NCI-H2081 treated with DMSO at 0.1 percent for 48 hours (cell line): ENCODE data around the gene APOC3.

Experiments
- DNase-seq: peaks from one replicate; lab custom pipeline; 2025; lab: John Stamatoyannopoulos, UW

The APOC3 gene

GRCh38 chr11:116807601-116808261, 22.0 kb upstream of the APOC3 start:
- no peak for DNase-seq

- DNase-seq, result no peak
Observed at GRCh38 chr11:116808262-116809175, 21.2 kb upstream of the APOC3 start.

- no peak for DNase-seq
Observed at GRCh38 chr11:116811194-116811593, 18.5 kb upstream of the APOC3 start.

- no peak for DNase-seq
Observed at GRCh38 chr11:116812109-116812508, 17.6 kb upstream of the APOC3 start.

GRCh38 chr11:116813170-116813569, 16.5 kb upstream of the APOC3 start:
- no peak for DNase-seq

- DNase-seq, result no peak
Observed at GRCh38 chr11:116813781-116814471, 15.8 kb upstream of the APOC3 start.

GRCh38 chr11:116814502-116814901, 15.2 kb upstream of the APOC3 start:
- no peak for DNase-seq

GRCh38 chr11:116819049-116819448, 10.7 kb upstream of the APOC3 start:
- DNase-seq, result no peak

- no peak for DNase-seq
Observed at GRCh38 chr11:116821050-116821918, 8.4 kb upstream of the APOC3 start.

- no peak for DNase-seq
Observed at GRCh38 chr11:116822575-116822974, 7.1 kb upstream of the APOC3 start.

GRCh38 chr11:116823031-116823843, 6.5 kb upstream of the APOC3 start, which contains the start of gene APOA4:
Gene APOA4, minus strand, starts transcription at chr11:116823304. Its CDS starts 113 bp downstream, at chr11:116823191.
- DNase-seq, result no peak

- DNase-seq, result no peak
Observed at GRCh38 chr11:116825434-116825833, 4.3 kb upstream of the APOC3 start.

GRCh38 chr11:116825854-116826750, 3.6 kb upstream of the APOC3 start:
- DNase-seq, result no peak

GRCh38 chr11:116826751-116827431, 2.8 kb upstream of the APOC3 start:
- no peak for DNase-seq

GRCh38 chr11:116827461-116827860, 2.2 kb upstream of the APOC3 start:
- no peak for DNase-seq

- no peak for DNase-seq
Observed at GRCh38 chr11:116828632-116829524, 829 bp upstream of the APOC3 start.

- DNase-seq, result no peak
Observed at GRCh38 chr11:116830184-116830912, 641 bp downstream of the APOC3 start.
